NCI-H82 (cell line): ENCODE data around the gene TENT4A.

Source experiments
- DNase-seq: peaks from one replicate; lab custom pipeline; 2025; lab: John Stamatoyannopoulos, UW

The TENT4A gene

DNA sequence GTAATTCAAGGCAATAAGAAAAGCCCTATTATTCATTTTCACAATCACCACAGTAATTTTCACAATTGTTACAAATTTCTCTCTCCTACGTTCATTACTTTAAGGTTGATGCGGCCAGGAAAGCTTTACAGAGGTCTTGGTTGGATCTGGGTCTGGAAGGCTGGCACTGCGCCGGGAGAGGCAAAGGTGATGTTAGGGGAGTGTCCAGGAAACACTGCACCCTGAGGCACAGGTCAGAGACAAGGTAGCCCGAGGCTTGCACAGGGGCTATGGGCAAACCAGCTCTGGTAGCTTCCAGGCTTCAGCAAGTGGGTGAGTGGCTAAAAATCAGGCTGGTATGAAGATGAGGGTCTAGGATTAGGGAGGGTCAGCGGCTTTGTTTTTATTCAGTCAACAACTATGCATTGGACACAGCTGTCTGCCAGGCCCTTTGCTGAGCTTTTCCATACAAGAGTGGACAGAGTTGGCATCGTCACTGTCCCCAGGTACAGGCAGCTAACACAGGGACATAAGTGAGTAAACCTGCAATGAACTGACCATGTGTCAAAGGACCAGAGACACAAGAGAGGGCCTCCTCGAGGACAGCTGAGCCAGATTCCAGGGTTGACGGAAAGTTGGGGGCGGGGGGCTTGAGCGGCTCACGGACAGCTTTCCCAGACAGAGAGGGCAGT, 12.4 kb upstream of the TENT4A start:
- no peak for DNase-seq

DNA sequence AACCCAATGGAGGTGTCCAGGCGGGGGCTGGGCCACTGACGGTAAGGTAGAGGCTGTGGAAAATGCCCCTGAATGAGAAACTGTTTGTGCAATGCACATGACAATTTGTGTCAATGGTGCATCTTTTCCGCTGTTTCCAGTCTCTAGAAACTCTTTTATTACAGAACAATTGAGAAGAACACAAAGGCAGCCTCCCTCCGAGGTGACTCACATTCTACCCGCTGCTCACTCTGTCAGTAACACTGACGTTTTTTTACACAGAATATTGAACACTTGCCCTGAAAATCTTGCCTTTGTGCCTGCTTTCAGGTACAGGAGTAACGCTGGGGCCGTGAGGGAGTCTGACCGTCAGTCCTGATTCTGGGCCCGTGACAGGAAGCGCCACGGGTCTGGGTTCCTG, 11.7 kb upstream of the TENT4A start:
- DNase-seq, result no peak

DNA sequence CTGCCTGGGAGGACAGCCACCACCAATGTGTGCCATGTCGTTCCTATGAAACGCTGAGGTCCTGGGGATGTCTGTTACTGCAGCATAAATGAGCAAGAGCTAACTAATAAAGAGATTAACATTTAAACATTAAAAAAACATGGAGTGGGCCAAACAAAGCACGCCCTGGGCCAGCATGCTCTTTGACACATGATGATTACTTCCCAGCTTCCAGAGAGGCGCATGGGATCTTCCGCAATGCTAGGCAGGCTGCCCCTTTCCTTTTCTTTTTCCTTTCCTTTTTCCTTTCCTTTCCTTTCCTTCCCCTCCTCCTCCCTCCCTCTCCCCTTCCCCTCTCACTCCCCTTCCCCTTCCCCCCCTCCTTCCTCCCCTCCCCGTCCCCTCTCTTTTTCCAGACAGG, 10.6 kb upstream of the TENT4A start:
- no peak for DNase-seq

DNA sequence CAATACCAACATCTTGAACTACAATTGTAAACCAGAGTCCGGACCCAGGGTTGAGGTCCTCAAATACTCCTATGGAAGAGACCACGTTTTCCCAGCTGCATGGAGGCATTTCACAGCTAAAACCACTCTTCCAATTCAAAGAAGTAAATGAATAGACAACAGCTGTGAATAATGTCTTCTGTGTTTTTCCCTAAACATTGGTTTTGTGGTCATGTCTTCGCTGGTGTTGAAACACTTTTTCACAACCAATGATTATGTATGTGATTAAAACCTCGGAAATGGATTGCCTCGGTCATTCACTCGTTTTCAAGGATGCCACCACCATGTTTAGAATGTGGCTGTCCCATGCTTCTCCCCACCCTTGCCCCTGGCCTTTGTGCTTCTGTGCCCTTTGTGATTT, 9.4 kb upstream of the TENT4A start:
- no peak for DNase-seq

DNA sequence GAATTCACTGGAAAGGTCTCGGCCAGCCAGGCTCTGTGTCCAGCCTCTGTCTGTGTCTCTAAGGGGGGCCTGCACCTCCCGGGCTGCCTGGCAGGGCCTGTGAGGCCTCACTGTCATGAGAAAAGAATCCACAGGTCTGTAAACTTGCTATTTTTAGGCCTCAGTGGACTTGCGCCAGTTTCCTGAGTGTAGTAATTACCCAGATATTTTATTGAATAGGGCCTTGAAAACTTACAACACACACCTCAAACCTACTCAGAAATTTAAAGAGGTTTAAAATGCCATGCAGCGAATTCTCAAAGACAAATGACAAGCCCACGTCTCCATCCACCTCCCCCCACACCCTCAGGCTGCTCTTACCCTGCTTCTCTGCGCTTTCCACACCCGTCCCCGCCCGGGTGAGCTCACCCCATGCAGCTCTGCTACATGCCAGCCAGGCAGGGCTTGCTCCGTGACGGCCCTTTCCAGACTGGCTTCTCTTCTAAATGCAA, 8.8 kb upstream of the TENT4A start:
- no peak for DNase-seq

DNA sequence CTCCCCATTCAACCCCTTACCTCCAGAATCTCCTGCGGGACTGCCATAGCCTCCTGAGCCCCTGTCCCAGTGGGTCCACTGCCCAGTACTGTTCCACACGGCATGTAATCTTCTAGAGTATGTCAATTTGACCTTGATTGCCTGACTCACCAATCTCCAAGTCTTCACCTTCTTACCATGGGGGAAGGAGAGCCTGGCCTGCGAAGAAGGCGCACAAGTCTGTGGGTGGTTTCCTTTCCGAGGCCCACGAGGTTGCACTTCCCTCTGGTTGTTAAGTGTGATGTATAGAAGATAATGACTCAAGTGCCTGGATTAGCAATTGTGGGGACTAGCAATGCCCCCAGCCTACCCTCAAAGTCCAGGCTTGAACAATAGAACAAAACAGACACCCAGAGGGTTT, 8.1 kb upstream of the TENT4A start:
- DNase-seq, result no peak

DNA sequence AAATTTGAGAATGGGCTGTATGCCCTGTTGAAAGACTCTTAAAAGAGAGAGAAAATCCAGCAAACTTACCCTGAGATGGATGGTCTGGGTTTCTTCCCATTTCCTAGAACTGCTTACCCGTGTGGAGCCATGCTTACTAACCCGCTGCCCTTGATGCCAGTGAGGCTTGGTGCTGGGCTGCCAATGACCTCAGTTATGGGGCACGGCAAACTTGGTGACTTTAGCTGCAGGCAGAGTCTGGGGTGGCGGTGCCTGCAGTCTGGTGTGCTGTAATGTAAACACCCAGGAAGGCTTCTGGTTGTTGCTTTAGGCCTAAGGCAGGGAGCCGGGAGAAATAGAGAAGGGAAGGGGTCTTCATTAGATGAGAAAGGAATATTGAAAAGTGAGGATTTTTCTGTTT, 7.3 kb upstream of the TENT4A start:
- no peak for DNase-seq

DNA sequence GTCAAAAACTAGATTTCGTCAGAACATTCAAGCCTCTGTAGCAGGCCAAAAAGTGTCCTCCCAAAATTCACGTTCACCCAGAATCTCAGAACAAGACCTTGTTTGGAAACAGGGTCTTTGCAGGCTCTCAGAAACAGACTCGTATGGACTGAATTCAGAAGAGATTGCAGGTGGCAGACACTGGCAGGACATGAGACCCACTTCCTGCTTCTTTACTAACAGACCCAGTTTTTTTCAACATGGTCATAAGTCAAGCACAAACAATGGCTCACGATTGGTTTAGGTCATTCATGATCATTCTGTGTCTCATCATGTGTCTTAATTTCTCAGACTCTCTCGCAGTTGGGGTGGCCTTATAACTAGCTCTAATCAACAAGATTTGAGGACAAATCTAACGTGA, 5.4 kb upstream of the TENT4A start:
- DNase-seq, result no peak

DNA sequence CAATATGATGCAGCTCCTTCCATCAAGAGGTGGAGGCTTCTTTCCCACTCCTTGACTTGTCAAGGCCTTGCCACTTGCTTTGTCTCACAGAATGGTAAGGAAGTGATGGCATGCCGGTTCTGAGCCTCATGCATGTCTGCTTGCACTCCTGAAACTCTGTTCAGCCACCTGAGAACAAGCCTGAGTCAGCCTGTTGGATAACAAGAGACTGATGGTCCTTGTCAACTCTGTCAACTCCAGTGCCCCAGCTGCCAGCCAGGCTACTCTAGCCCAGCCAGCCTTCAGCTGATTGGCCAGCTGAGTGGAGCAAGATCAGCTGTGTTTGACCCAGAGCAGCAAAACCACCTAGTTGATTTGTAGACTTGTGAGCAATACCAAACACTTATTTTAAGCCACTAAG, 4.4 kb upstream of the TENT4A start:
- DNase-seq, result no peak

DNA sequence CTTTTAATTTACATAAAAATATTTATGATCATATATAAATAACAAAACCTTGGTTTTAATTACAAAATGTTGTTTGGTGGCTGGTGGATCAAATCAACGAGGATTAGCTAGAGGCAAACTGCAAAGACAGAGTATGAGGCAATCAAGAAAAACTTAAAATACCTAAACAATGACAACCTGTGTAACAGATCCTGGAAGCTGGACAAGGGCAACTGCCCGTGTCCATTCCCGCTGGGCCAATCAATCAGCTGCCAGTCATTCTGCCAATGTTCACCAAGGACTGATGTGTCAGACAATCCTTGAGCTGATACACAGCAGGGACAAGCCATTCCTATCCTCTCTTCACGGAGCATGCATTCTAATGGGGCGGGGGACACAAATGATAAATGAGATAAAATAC, 3.2 kb upstream of the TENT4A start:
- no peak for DNase-seq

DNA sequence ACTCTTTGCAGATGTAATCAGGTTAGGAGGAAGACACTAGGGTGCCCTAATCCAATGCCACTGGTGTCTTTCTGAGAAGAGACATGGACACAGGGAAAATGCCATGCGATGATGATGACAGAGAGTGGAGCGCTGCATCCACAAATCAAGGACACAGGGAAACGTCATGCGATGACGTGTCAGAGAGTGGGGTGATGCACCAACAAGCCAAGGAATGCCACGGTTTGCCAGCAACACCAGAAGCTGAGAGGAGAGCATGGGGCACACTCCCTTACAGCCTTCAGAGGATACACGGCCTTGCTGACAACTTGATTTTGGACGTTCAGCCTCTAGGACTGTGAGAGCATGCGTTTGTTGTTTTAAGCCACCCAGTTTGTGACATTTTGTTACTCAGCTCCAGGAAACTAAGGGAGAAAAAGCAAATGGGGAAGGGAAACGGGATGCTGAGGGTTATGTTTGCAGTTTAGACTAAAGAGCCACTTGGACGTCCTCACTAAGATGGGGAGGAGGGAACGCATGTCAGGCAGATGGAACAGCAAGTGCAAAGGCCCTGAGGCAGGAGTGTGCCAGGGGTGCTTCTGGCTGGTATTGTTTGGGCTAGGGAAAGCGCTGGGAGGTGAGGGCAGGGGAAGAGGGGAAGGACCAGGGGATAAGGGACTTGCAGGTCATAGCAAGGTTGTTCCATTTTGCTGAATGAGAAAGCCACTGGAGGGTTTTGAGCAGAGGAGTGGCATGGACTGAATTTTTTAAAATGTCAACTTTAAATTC, 2.5 kb upstream of the TENT4A start:
- DNase-seq, result no peak

DNA sequence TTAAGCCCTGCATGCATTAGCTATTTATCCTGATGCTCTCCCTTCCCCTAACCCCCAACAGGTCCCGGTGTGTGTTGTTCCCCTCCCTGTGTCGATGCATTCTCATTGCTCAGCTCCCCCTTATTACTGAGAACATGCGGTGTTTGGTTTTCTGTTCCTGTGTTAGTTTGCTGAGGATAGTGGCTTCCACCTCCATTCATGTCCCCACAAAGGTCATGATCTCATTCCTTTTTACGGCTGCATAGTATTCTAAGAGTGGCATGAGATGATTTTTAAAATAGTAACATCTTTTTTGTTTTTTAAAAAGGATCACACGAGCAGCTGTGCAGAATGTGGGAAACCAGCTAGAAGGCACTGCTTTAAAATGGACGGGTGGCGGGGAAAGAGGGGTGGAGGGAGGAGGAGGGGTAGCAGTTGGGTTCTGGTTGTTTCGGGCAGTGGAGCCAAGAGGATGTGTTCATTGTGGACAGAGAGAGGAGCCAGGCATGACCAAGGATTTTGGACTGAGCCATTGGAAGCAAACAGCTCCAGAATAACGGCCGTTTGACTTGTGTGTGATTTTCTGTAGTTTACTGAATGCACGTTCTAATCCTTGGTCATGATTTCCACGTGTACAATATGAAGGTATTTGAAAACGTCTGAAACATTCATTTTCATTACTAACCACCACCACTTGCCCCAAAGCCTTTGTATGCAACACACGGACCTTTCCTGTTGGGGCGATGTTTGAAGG, 1.7 kb upstream of the TENT4A start:
- no peak for DNase-seq

DNA sequence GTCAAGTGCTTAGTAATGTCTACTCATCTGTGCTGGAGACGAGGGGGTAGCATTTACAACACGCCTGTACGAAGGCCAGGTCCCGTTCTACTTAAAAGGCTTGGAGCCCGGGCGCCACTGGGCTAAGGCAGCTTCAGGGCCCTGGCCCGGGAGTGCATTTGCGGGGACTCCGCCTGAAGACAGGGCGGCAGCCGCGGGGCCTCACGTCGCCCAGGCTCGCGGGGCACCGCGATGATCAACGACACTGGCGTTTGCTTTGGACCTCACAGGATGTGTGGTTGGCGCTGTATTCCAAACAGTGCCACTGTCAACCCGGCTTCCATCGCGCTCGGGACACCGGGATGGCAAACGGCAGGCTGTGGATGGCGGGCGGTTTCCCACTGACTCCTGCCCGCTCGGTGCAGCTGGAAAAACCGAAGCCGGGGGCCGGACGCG, 1.1 kb upstream of the TENT4A start:
- peak; percentile 58 for DNase-seq

DNA sequence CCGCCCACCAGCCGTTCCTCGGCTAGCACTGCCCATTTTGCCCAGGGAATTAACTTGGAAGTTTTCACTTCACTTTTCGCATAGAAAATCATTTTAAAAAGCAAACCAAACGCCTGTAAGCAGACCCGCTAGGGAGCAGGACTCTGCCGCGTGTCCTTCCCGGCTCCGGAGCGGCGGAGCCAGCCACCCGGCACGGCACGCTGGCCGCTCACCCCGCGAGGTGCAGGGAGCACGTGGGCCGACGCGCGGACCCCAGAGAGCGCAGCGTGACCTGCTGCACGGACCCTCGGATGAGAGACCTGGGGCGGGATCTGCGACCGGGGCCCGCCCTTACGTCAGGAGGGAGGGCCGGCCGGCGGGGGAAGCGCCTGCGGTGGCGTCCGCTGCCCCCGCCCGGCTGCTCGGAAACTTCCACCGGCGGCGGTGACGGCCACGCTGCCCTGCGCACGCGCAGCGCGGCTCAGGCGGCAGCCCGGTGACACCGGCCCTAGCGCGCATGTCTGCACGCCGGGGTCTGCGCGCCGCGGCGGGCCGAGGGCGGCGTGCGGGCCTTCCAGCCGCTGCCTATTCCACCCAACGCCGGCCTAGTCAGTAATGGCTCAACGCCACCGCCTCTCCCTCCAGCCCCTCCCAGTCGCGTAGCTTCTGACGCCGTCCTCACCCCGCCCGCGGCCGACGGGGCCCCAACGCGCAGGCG, 507 bp upstream of the TENT4A start:
- DNase-seq, result peak; percentile 96

DNA sequence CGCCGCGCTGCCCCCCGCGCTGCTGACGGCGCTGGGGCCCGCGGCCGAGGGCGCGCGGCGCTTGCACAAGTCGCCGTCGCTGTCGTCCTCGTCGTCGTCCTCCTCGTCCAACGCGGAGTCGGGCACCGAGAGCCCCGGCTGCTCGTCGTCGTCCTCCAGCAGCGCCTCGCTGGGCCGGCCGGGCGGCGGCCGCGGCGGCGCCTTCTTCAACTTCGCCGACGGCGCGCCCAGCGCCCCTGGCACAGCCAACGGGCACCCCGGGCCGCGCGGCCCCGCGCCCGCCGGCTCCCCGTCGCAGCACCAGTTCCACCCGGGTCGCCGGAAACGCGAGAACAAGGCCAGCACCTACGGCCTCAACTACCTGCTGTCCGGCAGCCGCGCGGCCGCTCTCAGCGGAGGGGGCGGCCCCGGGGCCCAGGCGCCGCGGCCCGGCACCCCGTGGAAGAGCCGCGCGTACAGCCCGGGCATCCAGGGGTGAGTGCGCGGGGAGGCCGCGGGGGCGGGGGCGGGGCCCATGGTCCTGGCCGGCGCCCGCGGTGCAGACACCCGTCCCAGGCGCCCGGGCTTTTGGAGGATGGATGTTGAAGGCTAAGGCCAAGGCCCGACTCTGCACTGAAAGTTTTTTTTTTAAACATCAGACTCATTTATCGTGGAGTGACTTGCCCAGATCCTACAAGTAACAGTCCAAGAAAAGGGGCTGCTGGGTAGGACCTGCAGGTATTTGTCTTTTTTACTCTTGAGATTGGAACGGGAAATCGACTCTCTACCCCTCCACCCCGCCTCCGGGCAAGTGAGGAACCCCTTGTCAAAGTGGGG, 1.2 kb downstream of the TENT4A start:
- DNase-seq, result peak; percentile 15

DNA sequence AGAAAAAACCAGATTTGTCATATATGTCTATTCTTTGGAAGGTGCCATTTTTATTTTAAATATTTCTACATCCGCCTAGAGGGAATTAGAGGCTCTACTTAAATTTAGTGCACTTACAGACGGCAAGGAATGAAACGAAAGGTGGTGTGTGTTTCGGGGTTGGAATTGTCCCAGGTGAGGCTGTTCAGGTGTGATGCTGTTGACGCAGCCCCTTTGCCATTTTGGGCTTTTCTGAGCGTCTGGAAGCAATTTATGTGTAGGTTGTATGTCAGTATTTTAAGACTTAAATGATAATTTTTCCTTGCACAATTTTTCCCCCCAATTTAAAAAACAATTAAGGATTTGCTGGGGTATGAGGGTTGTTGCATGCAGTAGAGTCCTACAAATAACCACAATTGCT, 2.0 kb downstream of the TENT4A start:
- DNase-seq, result no peak

DNA sequence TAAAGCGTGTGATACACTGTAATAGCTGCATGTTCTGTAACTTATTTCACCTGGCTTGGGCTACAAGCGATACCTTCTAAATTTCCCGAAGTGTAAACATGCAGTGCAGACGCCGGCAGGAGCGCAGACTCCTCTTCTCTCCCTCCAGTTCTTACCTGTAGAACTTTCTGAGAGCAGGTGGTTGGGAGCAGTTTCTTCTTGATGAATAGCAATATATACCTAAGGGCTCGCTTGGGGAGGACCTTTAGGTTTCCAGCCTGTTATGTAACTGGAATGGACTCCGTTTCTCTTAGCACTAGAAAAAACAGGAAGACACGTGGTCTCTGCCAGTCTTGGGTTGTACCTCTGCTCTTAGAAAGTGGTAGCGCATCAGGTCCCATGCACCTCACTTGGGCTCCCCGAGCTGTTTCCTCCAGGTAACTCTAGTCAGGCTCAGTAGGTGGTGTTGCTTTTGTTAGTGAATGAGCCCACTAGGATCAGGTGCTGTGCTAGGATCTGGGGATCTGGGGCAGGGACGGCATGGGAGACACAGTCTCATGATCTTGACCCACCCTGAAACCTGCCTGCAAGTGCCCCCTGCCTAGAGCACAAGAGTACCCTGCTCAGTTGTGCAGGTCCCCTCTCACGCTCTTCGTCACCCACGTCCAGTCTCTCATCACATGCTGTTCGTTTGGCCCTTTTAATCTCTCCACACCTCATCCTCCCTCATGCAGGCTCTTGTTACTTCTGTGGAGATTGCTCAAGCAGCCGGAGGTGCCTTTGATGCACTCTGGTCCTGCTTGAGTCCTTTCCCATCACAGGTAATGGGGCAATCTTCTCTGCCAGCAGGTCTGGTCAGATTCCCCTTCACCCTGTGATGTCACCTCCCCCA, 2.8 kb downstream of the TENT4A start:
- DNase-seq, result no peak

DNA sequence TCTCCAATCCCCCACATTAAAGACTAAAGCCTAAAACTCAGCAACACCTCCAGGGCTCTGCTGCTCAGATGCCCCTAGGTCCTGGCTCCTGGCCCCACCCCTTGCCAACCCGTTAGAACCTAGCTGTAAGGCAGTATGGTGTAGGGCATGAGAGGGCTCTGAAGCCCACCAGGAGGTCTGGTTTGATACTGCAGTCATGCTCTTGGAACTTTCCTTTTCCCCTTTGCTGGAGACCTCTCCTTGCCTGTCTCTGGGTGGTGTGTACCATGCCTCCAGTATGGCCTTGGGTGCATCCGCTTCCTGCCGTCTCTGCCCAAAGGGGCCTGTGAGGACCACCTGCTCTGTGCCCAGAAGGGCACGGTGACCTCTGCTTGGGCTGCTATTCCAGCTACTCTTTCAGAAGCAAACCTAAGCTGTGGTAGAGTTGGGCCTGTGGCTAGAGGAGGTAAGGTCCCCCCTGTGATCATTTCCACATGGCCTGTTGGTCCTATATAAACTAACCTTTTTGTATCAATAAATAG, 3.5 kb downstream of the TENT4A start:
- no peak for DNase-seq

DNA sequence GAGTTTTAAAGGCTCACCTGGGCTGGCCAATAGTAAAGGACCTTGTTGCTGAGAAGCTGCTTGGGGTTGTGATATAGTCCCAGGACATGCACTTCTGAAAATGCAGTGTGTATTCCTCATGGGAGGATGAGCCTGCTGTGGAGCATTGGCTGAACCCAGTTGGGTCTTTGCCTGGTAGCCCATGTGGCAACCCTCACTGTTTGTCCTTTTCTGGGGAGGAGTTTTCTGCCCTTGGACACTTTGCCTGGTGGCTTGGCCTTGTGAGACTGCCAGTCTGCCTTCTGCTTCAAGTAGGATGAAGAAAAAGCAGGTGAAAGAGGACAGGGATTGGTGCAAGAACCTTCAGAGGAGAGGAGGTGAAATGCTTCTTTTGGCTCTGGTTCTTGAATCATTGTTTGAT, 4.0 kb downstream of the TENT4A start:
- no peak for DNase-seq

DNA sequence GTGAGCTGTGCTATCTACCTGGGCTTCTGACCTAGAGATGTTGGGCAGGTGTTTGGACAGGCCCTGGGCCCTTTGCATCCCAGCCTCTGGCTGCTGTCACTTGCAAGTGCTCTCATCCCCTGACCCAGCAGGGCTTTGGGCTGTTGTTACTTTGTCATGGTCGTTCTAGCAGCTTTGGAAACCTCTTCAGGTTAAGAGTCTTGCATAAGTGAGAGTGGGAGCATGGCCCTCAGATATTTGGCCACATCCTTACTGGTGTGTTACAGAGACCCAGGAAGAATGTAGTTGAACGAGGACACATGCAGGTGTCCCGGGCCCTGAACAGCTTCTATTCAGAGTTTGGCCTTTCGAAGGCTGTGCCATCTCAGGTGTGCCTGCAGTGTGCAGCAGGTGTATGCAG, 4.5 kb downstream of the TENT4A start:
- no peak for DNase-seq
